MG63 (cell line): ENCODE results near the gene YY1. TPM values are rescaled to one million over a fixed set of nuclear protein-coding genes. Genes with fewer than 3 reads are reported as not detected.

Source experiments
- DNase-seq: peaks from one replicate; pipeline ENCODE4 v3.0.0-alpha.2; 2020
- H3K27me3 ChIP-seq: fragments of 250-450 bp; sonication (Bioruptor Pico); 2 replicates; pipeline ENCODE4 v1.5.1; 2020; ENCODE audit warnings: mild to moderate bottlenecking, moderate library complexity
- H3K36me3 ChIP-seq: fragments of 250-450 bp; sonication (Bioruptor Pico); 2 replicates; pipeline ENCODE4 v1.5.1; 2020; ENCODE audit warnings: mild to moderate bottlenecking, moderate library complexity
- H3K4me3 ChIP-seq: fragments of 250-450 bp; sonication (Bioruptor Pico); 2 replicates; pipeline ENCODE4 v1.5.1; 2020; ENCODE audit warnings: mild to moderate bottlenecking, moderate library complexity
- H3K9me3 ChIP-seq: fragments of 250-450 bp; sonication (Bioruptor Pico); 2 replicates; pipeline ENCODE4 v1.5.1; 2020; ENCODE audit warnings: mild to moderate bottlenecking, moderate library complexity
- total RNA-seq: library from RNA; depleted of rRNA; stranded (reverse); fragments of >200 nt; shearing (Covaris generic); gene quantifications from 2 replicates; pipeline ENCODE4 v1.2.3, GENCODE V29; 2014; ENCODE audit warnings: low replicate concordance

The YY1 gene
- total RNA-seq, 1 experiment from 2014 or later = 34.1 TPM

GRCh38 chr14:100211366-100211765, 27.6 kb upstream of the YY1 start:
- no peak for DNase-seq
- Histone ChIP-seq H3K9me3 (no peaks in the 10 kb centered on the region), H3K4me3 (no peak overlapping the region), H3K27me3 (no peaks in the 10 kb centered on the region), H3K36me3 (no peaks in the 10 kb centered on the region)

GRCh38 chr14:100211893-100212292, 27.1 kb upstream of the YY1 start:
- DNase-seq = no peak
- Histone ChIP-seq H3K36me3 (no peaks in the 10 kb centered on the region), H3K27me3 (no peaks in the 10 kb centered on the region), H3K4me3 (no peak overlapping the region), H3K9me3 (no peaks in the 10 kb centered on the region)

GRCh38 chr14:100212476-100213333, 26.2 kb upstream of the YY1 start:
- Histone ChIP-seq H3K27me3 (no peaks in the 10 kb centered on the region), H3K9me3 (no peaks in the 10 kb centered on the region)

GRCh38 chr14:100213587-100213955, 25.4 kb upstream of the YY1 start:
- no peaks in the 10 kb centered on the region for H3K27me3 ChIP-seq
- peak overlapping the region; percentile 61 for H3K4me3 ChIP-seq
- no peaks in the 10 kb centered on the region for H3K36me3 ChIP-seq
- H3K9me3 ChIP-seq = no peaks in the 10 kb centered on the region
- no peak for DNase-seq

More at GRCh38 chr14:100212476-100213333, 26.2 kb upstream of the YY1 start:
- no peak overlapping the region for H3K4me3 ChIP-seq
- H3K36me3 ChIP-seq = no peaks in the 10 kb centered on the region
- no peak for DNase-seq

GRCh38 chr14:100213956-100214769, 24.8 kb upstream of the YY1 start:
- peak; percentile 82 for DNase-seq
- H3K27me3 ChIP-seq = no peaks in the 10 kb centered on the region
- H3K4me3 ChIP-seq = peak overlapping the region; percentile 61
- no peaks in the 10 kb centered on the region for H3K36me3 ChIP-seq
- no peaks in the 10 kb centered on the region for H3K9me3 ChIP-seq

GRCh38 chr14:100214770-100215083, 24.2 kb upstream of the YY1 start:
- no peaks in the 10 kb centered on the region for H3K27me3 ChIP-seq
- no peaks in the 10 kb centered on the region for H3K9me3 ChIP-seq
- H3K36me3 ChIP-seq = no peaks in the 10 kb centered on the region
- DNase-seq = no peak
- H3K4me3 ChIP-seq = peak overlapping the region; percentile 61

- no peaks in the 10 kb centered on the region for H3K9me3 ChIP-seq
- H3K4me3 ChIP-seq = no peak overlapping the region
- DNase-seq = no peak
- H3K36me3 ChIP-seq = no peaks in the 10 kb centered on the region
- H3K27me3 ChIP-seq = no peaks in the 10 kb centered on the region
Measured at GRCh38 chr14:100215330-100215885, 23.5 kb upstream of the YY1 start.

GRCh38 chr14:100219126-100219785, 19.7 kb upstream of the YY1 start:
- H3K4me3 ChIP-seq = no peak overlapping the region
- no peaks in the 10 kb centered on the region for H3K36me3 ChIP-seq
- H3K27me3 ChIP-seq = no peaks in the 10 kb centered on the region
- no peak for DNase-seq
- no peaks in the 10 kb centered on the region for H3K9me3 ChIP-seq

- no peaks in the 10 kb centered on the region for H3K36me3 ChIP-seq
- H3K27me3 ChIP-seq = no peaks in the 10 kb centered on the region
- H3K4me3 ChIP-seq = peak overlapping the region; percentile 37
- DNase-seq = peak; percentile 30
- no peaks in the 10 kb centered on the region for H3K9me3 ChIP-seq
Measured at GRCh38 chr14:100221533-100222223, 17.3 kb upstream of the YY1 start.

GRCh38 chr14:100222224-100223093, 16.5 kb upstream of the YY1 start:
- H3K27me3 ChIP-seq = no peaks in the 10 kb centered on the region
- H3K4me3 ChIP-seq = no peak overlapping the region
- no peak for DNase-seq

GRCh38 chr14:100223332-100224201, 15.4 kb upstream of the YY1 start:
- Histone ChIP-seq H3K27me3 (no peaks in the 10 kb centered on the region), H3K9me3 (no peaks in the 10 kb centered on the region), H3K36me3 (no peaks in the 10 kb centered on the region), H3K4me3 (no peak overlapping the region)
- no peak for DNase-seq

More at GRCh38 chr14:100222224-100223093, 16.5 kb upstream of the YY1 start:
- Histone ChIP-seq H3K9me3 (no peaks in the 10 kb centered on the region), H3K36me3 (no peaks in the 10 kb centered on the region)

GRCh38 chr14:100224229-100224866, 14.6 kb upstream of the YY1 start:
- no peak overlapping the region for H3K4me3 ChIP-seq

GRCh38 chr14:100225169-100225568, 13.8 kb upstream of the YY1 start:
- no peak for DNase-seq
- Histone ChIP-seq H3K36me3 (no peaks in the 10 kb centered on the region), H3K27me3 (no peaks in the 10 kb centered on the region), H3K9me3 (no peaks in the 10 kb centered on the region), H3K4me3 (no peak overlapping the region)

More at GRCh38 chr14:100224229-100224866, 14.6 kb upstream of the YY1 start:
- Histone ChIP-seq H3K9me3 (no peaks in the 10 kb centered on the region), H3K36me3 (no peaks in the 10 kb centered on the region), H3K27me3 (no peaks in the 10 kb centered on the region)
- no peak for DNase-seq

GRCh38 chr14:100230361-100230760, 8.6 kb upstream of the YY1 start:
- Histone ChIP-seq H3K4me3 (no peak overlapping the region), H3K27me3 (no peaks in the 10 kb centered on the region), H3K9me3 (no peaks in the 10 kb centered on the region), H3K36me3 (no peaks in the 10 kb centered on the region; the same call in 1 of the 2 replicates)
- no peak for DNase-seq
